Stimulated activated CD8-positive, alpha-beta memory T cell treated with anti-CD3 and anti-CD28 coated beads, Interleukin-4, amount 100 ng/mL, for 24 hours (primary cell): ENCODE data around the gene CTIF.

Experiments
- DNase-seq: peaks from one replicate; pipeline ENCODE4 v3.0.0-alpha.2; 2020; ENCODE audit warnings: low read depth

Gene CTIF

GRCh38 chr18:48667276-48668254 lies 128.7 kb downstream of the CTIF start:
- no peak for DNase-seq

- no peak for DNase-seq
Observed at GRCh38 chr18:48668466-48669179, 129.8 kb downstream of the CTIF start.

- no peak for DNase-seq
Observed at GRCh38 chr18:48669180-48669675, 130.4 kb downstream of the CTIF start.

DNA sequence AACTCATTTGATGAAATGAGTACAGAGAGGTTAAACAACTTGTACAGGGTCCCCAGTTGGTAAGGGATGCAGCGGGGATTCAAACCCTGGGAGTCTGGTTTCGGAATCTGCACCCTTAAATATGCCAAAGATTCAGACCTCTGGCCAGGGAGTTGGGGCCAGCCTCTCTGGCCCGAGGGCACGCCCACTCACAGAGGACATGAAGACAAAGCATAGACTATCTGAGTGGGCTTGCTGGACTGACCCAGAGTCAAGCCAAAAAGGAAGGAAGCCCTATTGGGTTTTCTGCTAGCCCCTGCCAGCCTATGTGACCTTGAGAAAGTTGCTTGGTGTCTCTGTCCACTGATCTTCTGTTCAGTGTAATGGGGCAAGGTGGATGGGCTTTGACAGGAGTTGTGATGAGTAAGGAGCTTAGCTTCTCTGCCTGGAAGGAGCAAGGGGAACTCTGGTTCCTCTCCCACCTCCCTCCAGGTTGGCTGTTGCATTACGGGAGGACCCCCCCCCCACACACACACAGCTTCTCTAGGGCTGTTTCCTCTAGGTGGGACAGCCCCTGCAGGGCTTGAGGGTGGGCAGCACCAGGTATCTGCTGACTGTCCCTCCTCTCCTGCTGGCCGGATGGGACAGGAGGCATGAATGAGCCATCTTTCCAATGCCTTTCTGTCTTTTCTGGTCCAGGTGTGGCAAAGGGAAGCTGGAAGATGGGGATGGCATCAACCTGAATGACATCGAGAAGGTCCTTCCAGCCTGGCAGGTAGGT lies 131.3 kb downstream of the CTIF start:
- no peak for DNase-seq

- DNase-seq, result no peak
Observed at GRCh38 chr18:48670751-48671560, 132.1 kb downstream of the CTIF start.

- DNase-seq, result no peak
Observed at GRCh38 chr18:48671561-48671945, 132.7 kb downstream of the CTIF start.

DNA sequence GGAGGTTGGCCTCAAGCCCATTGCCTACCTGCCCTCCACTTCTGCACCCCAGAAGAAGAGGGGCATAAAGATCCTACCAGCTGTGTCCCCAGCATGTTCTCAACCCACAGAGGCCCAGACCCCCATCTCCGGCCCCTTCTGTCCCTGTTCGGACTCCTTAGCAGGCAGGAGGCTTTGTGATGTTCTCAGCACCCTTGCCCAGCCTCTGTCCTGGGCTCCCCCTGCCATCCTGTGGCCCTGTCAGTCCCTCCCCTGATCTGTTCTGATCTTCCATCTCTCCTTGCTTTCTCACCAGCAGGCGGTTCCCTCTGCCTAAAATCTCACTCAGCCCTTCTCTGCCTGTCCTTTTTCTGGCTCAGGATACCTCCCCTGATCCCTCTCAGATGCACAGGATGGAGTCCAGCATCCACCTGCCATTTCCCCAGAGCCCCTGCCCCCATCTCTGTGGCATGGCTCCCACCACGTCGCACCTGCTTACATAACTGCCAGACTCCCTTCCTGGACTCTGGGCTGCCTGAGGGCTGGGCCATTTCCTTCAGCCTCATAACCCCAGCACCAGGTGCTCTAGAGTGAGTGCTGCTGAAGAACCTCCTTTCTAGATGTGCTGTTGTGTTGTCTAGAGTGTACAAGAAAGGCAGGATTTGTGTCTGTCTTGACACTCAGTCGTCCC lies 134.0 kb downstream of the CTIF start:
- DNase-seq, result no peak

DNA sequence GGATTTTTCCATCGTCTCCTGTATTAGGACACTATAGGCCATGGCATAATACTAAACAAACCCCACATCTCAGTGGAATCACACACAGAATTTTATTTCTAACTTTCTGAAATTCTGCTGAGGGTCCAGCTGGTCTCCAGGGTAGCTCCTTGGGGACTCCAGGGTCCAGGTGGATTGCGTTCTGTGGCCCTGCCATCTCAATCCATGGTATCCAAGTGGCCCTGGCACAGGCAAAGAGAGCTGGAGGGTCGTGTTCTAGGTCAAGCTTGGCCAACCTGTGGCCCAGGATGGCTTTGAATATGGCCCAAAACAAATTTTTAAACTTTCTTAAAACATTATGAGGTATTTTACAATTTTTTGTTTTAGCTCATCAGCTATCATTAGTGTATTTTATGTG lies 134.6 kb downstream of the CTIF start:
- no peak for DNase-seq

DNA sequence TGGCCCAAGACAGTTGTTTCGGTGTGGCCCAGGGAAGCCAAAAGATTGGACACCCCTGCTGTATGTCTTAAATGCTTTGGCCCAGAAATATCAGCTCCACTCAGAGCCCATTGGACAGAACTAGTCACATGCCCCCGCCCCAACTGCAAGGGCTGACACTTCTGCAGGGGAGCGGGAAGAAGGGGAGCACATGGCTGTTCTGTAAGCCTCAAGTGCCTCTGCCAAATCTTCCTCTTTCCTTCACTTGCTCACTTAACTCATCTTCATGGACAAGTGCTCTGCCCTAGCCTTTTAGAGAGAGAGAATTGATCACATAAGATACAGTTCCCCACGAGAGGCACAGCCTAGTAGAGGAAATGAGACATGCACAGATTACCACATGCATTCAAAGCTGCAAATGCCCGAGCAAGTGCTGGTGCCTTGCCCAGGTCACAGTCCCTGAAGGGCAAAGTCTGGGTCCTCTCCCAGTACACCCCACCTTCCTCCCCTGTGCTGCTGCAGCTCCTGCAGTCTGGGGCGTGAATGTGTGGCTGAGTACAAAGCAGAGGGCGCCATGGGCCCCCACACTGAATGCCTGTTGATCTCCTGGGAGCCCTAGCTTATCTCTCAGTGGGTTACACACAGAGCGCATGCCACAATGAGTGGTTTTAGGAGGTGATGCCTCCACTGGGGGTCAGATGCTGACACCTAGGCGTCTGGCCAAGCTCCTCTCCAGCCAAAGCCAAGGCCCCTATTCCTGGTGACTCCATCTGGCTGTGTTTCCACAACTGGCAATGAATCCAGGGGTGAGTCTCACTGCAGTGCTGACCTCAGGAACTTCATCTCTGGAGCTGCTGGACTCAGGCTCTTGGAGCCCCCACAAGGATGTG lies 135.3 kb downstream of the CTIF start:
- no peak for DNase-seq

- no peak for DNase-seq
Observed at GRCh38 chr18:48674758-48675351, 136.0 kb downstream of the CTIF start.

DNA sequence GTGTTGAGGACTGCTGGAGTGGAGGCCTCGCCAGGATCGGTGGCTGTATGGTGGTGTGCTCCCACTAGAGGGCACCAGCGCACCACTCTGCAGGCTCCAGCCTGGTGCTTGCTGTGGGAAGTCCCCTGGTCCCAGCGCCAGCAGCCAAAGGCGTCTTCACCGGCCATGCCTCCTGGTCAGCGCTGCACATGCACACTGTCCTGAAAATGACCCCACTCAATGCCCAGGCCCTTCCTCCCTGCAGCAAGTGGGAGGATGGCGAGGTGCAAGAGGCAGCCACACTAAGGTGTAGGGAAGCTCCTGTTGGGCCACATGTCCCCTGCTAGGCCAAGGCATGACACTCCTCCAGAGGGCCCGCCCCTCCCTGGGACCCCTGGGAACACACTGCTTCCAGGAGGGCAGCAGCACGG lies 136.5 kb downstream of the CTIF start:
- DNase-seq, result peak; percentile 69

DNA sequence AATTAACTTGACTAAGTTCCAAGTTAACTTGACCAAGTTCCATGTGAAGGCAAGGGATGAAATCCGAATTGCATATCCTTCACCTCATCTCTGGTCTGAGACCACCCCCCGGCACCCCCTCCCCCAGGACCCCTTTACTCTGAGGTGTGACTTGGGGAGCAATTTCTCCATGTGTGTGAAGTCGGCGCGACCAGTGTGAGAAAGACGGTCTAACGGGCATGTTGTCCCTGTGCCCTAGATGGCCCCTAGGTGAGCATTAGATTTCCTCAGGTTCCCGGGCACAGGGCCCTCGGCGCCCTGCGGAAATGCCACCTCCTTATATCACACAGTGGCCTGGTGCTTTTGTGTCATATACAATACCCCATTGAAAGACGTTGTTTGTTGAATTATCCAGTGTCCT lies 137.1 kb downstream of the CTIF start:
- no peak for DNase-seq

- no peak for DNase-seq
Observed at GRCh38 chr18:48676346-48676745, 137.5 kb downstream of the CTIF start.

DNA sequence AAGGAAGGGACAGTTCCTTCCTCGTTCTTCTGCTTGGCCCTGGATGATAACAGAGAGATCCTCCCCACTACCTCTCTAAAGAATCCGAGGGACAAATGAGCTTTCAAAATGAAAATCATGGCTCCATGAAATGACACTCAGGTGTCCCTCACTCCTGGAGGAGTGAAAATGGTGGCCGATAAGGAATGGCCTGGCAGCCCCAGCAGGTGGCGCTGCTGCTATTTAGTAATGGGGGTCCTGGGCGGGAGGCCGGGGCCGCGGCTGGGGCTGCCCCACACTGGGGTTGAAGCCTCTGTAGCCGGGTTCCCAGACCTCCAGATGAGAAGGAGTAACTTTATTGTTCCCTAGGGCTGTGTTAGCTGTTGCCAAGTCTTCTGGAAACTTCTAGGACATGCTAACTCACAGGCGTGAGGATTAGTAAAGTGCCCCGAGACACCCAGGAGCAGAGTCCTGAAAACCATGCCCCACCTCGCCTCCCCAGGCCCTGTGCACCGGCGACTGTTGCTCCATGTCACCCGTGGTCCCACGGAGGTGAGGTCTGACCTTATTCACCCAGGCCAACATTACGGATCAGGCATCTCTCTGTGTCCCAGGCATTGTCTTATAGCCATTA lies 138.0 kb downstream of the CTIF start:
- DNase-seq, result peak; percentile 56

- no peak for DNase-seq
Observed at GRCh38 chr18:48678237-48679115, 139.6 kb downstream of the CTIF start.

DNA sequence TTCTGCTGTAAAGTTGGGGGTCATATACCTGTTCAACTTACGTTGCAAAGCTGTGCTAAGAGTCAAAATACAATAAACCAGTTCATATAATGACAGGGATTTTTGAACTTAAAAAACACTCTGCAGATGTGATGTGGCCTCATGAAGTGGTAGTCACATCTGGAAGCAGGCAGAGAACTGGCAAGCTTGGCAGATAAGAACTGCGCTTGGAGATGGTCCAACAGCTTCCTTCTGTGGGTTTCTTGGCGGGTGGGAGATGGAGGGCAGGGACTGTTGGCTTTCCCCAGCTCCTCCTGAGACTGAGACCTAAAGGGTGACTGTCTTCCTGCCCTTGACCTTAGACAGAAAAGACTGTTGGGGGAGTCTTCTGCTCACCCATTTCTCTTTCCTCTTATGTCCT lies 140.4 kb downstream of the CTIF start:
- no peak for DNase-seq

DNA sequence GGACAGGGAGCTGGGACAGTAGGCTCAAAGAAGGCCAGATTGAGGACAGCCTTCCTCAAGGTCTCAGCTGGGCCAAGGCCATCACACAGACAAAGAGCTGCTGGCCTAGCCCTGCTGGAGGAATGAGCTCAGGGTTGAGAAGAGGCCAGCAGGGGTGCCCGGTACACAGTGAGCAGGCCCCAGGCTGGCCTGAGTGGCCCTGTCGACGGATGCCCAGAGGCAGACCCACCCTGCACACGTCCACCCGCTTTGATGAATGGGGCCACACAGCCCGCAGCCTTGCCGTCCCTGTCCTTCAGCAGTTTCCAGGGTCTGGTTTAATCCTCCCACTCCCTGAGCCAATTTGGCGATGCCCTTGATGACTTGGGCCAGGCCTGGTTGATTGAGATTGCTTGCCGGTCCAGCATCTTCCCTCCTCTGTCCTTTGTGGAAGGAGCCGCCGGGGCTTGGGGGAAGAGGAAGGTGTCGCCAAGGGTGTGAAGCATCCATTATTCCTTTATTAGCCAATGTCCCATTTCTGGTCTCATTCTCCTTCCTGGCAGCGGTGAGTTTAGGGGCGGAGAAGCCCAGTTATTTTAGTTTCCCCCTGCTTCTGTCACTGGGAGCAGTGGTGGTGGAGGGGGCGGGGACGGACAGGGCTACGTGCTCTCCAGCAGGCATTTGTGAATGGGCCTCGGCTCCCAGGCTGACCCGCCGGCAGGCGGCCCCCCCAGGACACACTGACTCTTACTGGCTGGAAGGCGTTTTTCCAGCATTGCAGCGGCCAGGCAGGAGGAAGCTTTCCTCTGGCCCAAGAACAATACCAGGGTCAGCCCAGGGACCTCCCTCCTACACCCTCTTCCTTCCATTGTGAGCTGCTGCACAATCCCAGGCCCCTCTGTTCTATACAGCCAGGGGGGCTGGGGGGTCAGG lies 141.8 kb downstream of the CTIF start:
- DNase-seq, result no peak
